UCSD-AML1 (cell line): Measurements from ENCODE around the gene STAMBP.
"Not testable (repeated sequence)": the region's sequence is repeated elsewhere in the genome, so short reads cannot be mapped to it uniquely, and the experiment has no call there.

Experiments
- DNase-seq: peaks from one replicate; lab custom pipeline; 2025; ENCODE audit not compliant: unreplicated experiment; lab: John Stamatoyannopoulos, UW

The STAMBP gene

GRCh38 chr2:73903949-73904613, 75.3 kb downstream of the STAMBP start:
- not testable (repeated sequence) for DNase-seq

GRCh38 chr2:73904952-73905351, 76.2 kb downstream of the STAMBP start:
- no peak for DNase-seq

GRCh38 chr2:73906847-73907505, 78.2 kb downstream of the STAMBP start:
- DNase-seq: no peak

- peak; percentile 34 for DNase-seq
These were observed 79.2 kb downstream of the STAMBP start for GRCh38 chr2:73907840-73908452.

GRCh38 chr2:73908689-73909652, 80.2 kb downstream of the STAMBP start:
- DNase-seq: no peak

- no peak for DNase-seq
These were observed 82.2 kb downstream of the STAMBP start for GRCh38 chr2:73910873-73911547.

- no peak for DNase-seq
These were observed 82.9 kb downstream of the STAMBP start for GRCh38 chr2:73911548-73912208.

GRCh38 chr2:73913414-73914054, 84.8 kb downstream of the STAMBP start:
- DNase-seq: no peak

GRCh38 chr2:73914667-73915066, 85.9 kb downstream of the STAMBP start:
- no peak for DNase-seq

GRCh38 chr2:73915437-73915993, 86.8 kb downstream of the STAMBP start:
- DNase-seq: no peak

GRCh38 chr2:73916666-73917065, 87.9 kb downstream of the STAMBP start:
- DNase-seq: no peak

GRCh38 chr2:73917296-73917695, 88.5 kb downstream of the STAMBP start:
- no peak for DNase-seq

- DNase-seq: no peak
These were observed 89.0 kb downstream of the STAMBP start for GRCh38 chr2:73917696-73918207.

- DNase-seq: no peak
These were observed 90.1 kb downstream of the STAMBP start for GRCh38 chr2:73918856-73919255.

- no peak for DNase-seq
These were observed 91.0 kb downstream of the STAMBP start for GRCh38 chr2:73919596-73920228.

GRCh38 chr2:73920577-73921545, 92.1 kb downstream of the STAMBP start:
- DNase-seq: peak; percentile 71

GRCh38 chr2:73921581-73921980, 92.8 kb downstream of the STAMBP start:
- no peak for DNase-seq
